IMR-90 (cell line): ENCODE measurements around the gene CACNA2D3. TPM values are rescaled to one million over a fixed set of nuclear protein-coding genes. Genes with fewer than 3 reads are reported as not detected.

Experiments used
- ATAC-seq: fragments of 200-7000 bp; cut with Tn5 transposase; 2 replicates; pipeline ENCODE4 v1.9.1; 2020; ENCODE audit warnings: low read depth, mild to moderate bottlenecking, moderate library complexity
- BruUV-seq: library from RNA; stranded (reverse); fragments of 400-500 nt; replicated peaks from 2 replicates; lab custom pipeline; 2021; lab: Mats Ljungman, UMichigan
- CTCF ChIA-PET: fragments of 300-600 bp; formaldehyde crosslinking; extraction: SDS; loops from one replicate; lab custom pipeline; 2021; ENCODE audit warnings: antibody characterized with exemption; lab: Yijun Ruan, JAX
- POLR2A ChIA-PET: fragments of 300-600 bp; sonication (Branson Sonifier 250); formaldehyde crosslinking; loops from one replicate; lab custom pipeline; 2022; ENCODE audit warnings: antibody characterized with exemption; ENCODE audit not compliant: unreplicated experiment; lab: Charles Lee
- DNase-seq: peaks from one replicate; pipeline ENCODE4 v3.0.0; 2013
- H2AFZ ChIP-seq: replicated peaks from 2 replicates; pipeline ENCODE3; 2013; ENCODE audit warnings: low read length, mild to moderate bottlenecking; ENCODE audit not compliant: poor library complexity
- H2AK5ac ChIP-seq: 2 replicates; pipeline ENCODE4 v1.6.1; 2013; ENCODE audit warnings: low read depth, low read length, inconsistent platforms
- H2AK9ac ChIP-seq: replicated peaks from 2 replicates; pipeline ENCODE3; 2013; ENCODE audit warnings: mild to moderate bottlenecking, low read depth, low read length, moderate library complexity; ENCODE audit not compliant: poor library complexity
- H2BK120ac ChIP-seq: 2 replicates; pipeline ENCODE4 v1.6.1; 2013; ENCODE audit warnings: low read depth, low read length, inconsistent platforms
- H2BK15ac ChIP-seq: 3 replicates; pipeline ENCODE4 v1.6.1; 2013; ENCODE audit warnings: low read depth, low read length, inconsistent platforms
- H2BK20ac ChIP-seq: 2 replicates; pipeline ENCODE4 v1.6.1; 2013; ENCODE audit warnings: low read depth, mild to moderate bottlenecking, inconsistent platforms, low read length, moderate library complexity
- H2BK5ac ChIP-seq: 2 replicates; pipeline ENCODE4 v1.6.1; 2013; ENCODE audit warnings: mild to moderate bottlenecking, low read depth, low read length, inconsistent platforms; ENCODE audit not compliant: poor library complexity, severe bottlenecking
- H3K14ac ChIP-seq: replicated peaks from 2 replicates; pipeline ENCODE4 v1.6.1; 2013; ENCODE audit warnings: low read depth, low read length, inconsistent platforms
- H3K18ac ChIP-seq: 2 replicates; pipeline ENCODE4 v1.6.1; 2013; ENCODE audit warnings: low read depth, low read length, control low read depth
- H3K23ac ChIP-seq: 2 replicates; pipeline ENCODE4 v1.6.1; 2013; ENCODE audit warnings: low read depth, low read length, inconsistent platforms
- H3K27ac ChIP-seq: 2 replicates; pipeline ENCODE4 v1.5.1; 2013; ENCODE audit warnings: mild to moderate bottlenecking, control low read depth, low read length; ENCODE audit not compliant: insufficient read depth
- H3K27me3 ChIP-seq: 2 replicates; pipeline ENCODE4 v1.6.1; 2013; ENCODE audit warnings: low read length; ENCODE audit not compliant: control insufficient read depth, insufficient read depth
- H3K36me3 ChIP-seq: 2 replicates; pipeline ENCODE4 v1.6.1; 2013; ENCODE audit warnings: low read length, mixed read lengths; ENCODE audit not compliant: control insufficient read depth, insufficient read depth
- H3K4ac ChIP-seq: 2 replicates; pipeline ENCODE4 v1.6.1; 2013; ENCODE audit warnings: low read depth, low read length, inconsistent platforms
- H3K4me1 ChIP-seq: 2 replicates; pipeline ENCODE4 v1.6.1; 2013; ENCODE audit warnings: low read length, mixed read lengths; ENCODE audit not compliant: control insufficient read depth, insufficient read depth
- H3K4me2 ChIP-seq: 2 replicates; pipeline ENCODE4 v1.6.1; 2013; ENCODE audit warnings: low read depth, mild to moderate bottlenecking, control low read depth, low read length, moderate library complexity
- H3K4me3 ChIP-seq: 2 replicates; pipeline ENCODE4 v1.5.1; 2013; ENCODE audit warnings: low read depth, mild to moderate bottlenecking, control low read depth, low read length, moderate library complexity; ENCODE audit not compliant: insufficient read depth
- H3K56ac ChIP-seq: 2 replicates; pipeline ENCODE4 v1.6.1; 2013; ENCODE audit warnings: low read length, inconsistent platforms; ENCODE audit not compliant: insufficient read depth; ENCODE audit errors: extremely low read depth
- H3K79me1 ChIP-seq, 2 experiments: 2 replicates each; pipeline ENCODE4 v1.6.1; 2013; ENCODE audit warnings: low read length in 2 of 2, inconsistent platforms in 1 of 2, low read depth in 1 of 2
- H3K9ac ChIP-seq: 2 replicates; pipeline ENCODE4 v1.6.1; 2013; ENCODE audit warnings: low read depth, low read length, control low read depth
- H3K9me1 ChIP-seq: 2 replicates; pipeline ENCODE4 v1.6.1; 2013; ENCODE audit warnings: low read length, inconsistent platforms; ENCODE audit not compliant: insufficient read depth
- H3K9me3 ChIP-seq: 2 replicates; pipeline ENCODE4 v1.6.1; 2013; ENCODE audit warnings: low read length; ENCODE audit not compliant: control insufficient read depth, insufficient read depth
- H4K20me1 ChIP-seq: 2 replicates; pipeline ENCODE4 v1.6.1; 2013; ENCODE audit warnings: low read length, inconsistent platforms; ENCODE audit not compliant: insufficient read depth
- H4K5ac ChIP-seq: 2 replicates; pipeline ENCODE4 v1.6.1; 2013; ENCODE audit warnings: mild to moderate bottlenecking, low read depth, low read length, control low read depth
- H4K8ac ChIP-seq, 2 experiments: 2 replicates each; pipeline ENCODE4 v1.6.1; 2013; ENCODE audit warnings: low read depth in 2 of 2, low read length in 2 of 2, control low read depth in 1 of 2, inconsistent platforms in 1 of 2
- H4K91ac ChIP-seq: 2 replicates; pipeline ENCODE4 v1.6.1; 2013; ENCODE audit warnings: low read depth, low read length, inconsistent platforms; ENCODE audit not compliant: insufficient read depth
- MAFK ChIP-seq: IDR thresholded peaks from 2 replicates; pipeline ENCODE4 v1.6.1; 2012; ENCODE audit warnings: low read depth, low read length, improper control_type of control experiment
- MAZ ChIP-seq: IDR thresholded peaks from 2 replicates; pipeline ENCODE4 v1.6.1; 2012; ENCODE audit warnings: low read depth, mild to moderate bottlenecking, low read length, improper control_type of control experiment, moderate library complexity, borderline replicate concordance
- NFE2L2 ChIP-seq: fragments of 150-350 bp; IDR thresholded peaks from 2 replicates; pipeline ENCODE4 v1.6.1; 2016; ENCODE audit warnings: low read depth, mild to moderate bottlenecking, low read length
- RCOR1 ChIP-seq: IDR thresholded peaks from 2 replicates; pipeline ENCODE4 v1.6.1; 2012; ENCODE audit warnings: mild to moderate bottlenecking, low read length, improper control_type of control experiment; ENCODE audit not compliant: insufficient replicate concordance
- RFX5 ChIP-seq: IDR thresholded peaks from 2 replicates; pipeline ENCODE4 v1.8.0; 2012; ENCODE audit warnings: low read depth, mild to moderate bottlenecking, low read length, moderate library complexity
- WGBS, 2 experiments: methylation state at CpG; one replicate each; pipeline versions ENCODE4 v1.1.5 to v1.1.7; 2013; ENCODE audit warnings: missing lambda C conversion rate in 2 of 2; ENCODE audit not compliant: insufficient read length in 1 of 2; ENCODE audit errors: extremely low coverage in 2 of 2; 5-methylcytosine and 5-hydroxymethylcytosine counted together
- dilution Hi-C: fragments of 300-500 bp; cut with HindIII; formaldehyde crosslinking; loops from one replicate; pipeline ENCODE4 v1.14.3; 2018; ENCODE audit warnings: low sequenced_read_pairs; ENCODE audit not compliant: unreplicated experiment
- in situ Hi-C: fragments of 300-500 bp; cut with MboI; formaldehyde crosslinking; loops from 3 replicates; pipeline ENCODE4 v1.14.3; 2019; ENCODE audit warnings: low sequenced_read_pairs, inconsistent platforms, mixed read lengths
- intact Hi-C: fragments of 100-400 bp; cut with micrococcal nuclease; formaldehyde crosslinking; loops from 2 replicates; pipeline ENCODE4 v1.10.0; 2022
- polyA plus RNA-seq, 3 experiments: library from polyadenylated mRNA; depleted of rRNA; stranded (reverse); fragments of >200 nt; gene quantifications; 2 replicates each; pipeline ENCODE4 v1.2.3, GENCODE V29; 2012; ENCODE audit warnings: low replicate concordance in 1 of 3
- total RNA-seq: library from RNA; depleted of rRNA; stranded (reverse); fragments of >200 nt; gene quantifications from 2 replicates; pipeline ENCODE4 v1.2.3, GENCODE V29; 2012

Gene CACNA2D3
- total and polyA plus RNA-seq, 2 of the 4 experiments (the other 2 are of a cell fraction) = 0.36 to 0.41 TPM

DNA sequence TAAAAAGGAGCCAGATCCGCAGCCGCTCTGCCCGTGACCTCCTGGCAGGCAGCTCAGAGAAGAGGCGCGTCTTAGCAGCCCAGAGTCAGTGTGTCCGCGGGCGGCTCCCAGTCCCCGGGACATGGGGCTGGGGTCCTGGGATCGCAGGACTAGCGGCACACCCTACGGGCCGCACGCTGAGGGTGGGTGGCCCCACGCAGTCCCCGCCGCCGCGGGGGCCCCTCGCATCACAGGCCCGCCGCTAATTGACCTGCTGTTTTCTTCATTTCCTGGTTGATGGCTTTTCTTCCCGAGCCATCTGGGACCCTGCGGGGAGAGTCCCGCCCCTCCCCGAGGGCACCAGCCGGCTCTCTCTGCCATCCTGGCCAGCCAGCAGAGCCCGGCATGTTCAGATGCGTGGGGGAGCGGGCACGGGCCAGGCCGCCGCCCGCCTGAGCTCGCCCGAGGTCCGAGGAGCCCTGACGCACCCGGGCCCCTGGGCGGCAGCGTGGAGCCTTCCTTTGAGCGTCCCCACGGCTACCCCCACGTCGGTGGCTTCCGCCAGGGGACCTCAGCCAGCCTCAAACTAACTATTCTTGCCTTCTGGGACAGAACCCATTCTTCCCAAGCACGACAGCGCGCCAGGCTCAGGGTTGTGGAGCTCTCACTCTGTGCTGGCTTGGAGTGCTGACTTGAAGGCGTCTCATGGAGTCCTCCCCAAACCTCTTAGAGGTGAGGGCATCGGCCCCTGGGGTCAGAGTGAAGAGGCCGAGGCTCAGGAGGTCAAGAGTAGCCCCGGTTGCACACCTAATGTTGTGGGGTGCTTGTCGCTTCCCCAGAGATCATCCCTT lies 34.6 kb upstream of the CACNA2D3 start:
- no peak overlapping the region for H2BK15ac ChIP-seq
- no peak overlapping the region for H2AK5ac ChIP-seq
- no peak overlapping the region for H3K9ac ChIP-seq
- H4K91ac ChIP-seq = no peak overlapping the region
- H3K9me3 ChIP-seq = peaks cover 10% of the 10 kb centered on the region; the same call in 1 of the 2 replicates
- no peak overlapping the region for H3K18ac ChIP-seq
- in situ Hi-C loops = no loop called here
- no peak for TF ChIP-seq NFE2L2
- TF ChIP-seq MAZ = no peak
- TF ChIP-seq MAFK = no peak
- no peak for TF ChIP-seq RCOR1
- no peak for TF ChIP-seq RFX5
- H4K20me1 ChIP-seq = no peaks in the 10 kb centered on the region
- dilution Hi-C loops = no loop called here
- no peak overlapping the region for H2AK9ac ChIP-seq
- H3K27ac ChIP-seq = no peak overlapping the region
- no peak overlapping the region for H4K5ac ChIP-seq
- H3K4me1 ChIP-seq = no peaks in the 10 kb centered on the region
- no peaks in the 10 kb centered on the region for H3K9me1 ChIP-seq
- CTCF ChIA-PET = no interaction called here
- no peak overlapping the region for H3K4me3 ChIP-seq
- H2BK5ac ChIP-seq = no peak overlapping the region
- no peak overlapping the region for H3K4me2 ChIP-seq
- H2BK120ac ChIP-seq = no peak overlapping the region
- no peak overlapping the region for H3K14ac ChIP-seq
- H3K56ac ChIP-seq = no peak overlapping the region
- H3K27me3 ChIP-seq = no peaks in the 10 kb centered on the region
- BruUV-seq = no TSS peak
- H3K4ac ChIP-seq = no peak overlapping the region
- intact Hi-C loops = no loop called here
- H2BK20ac ChIP-seq = no peak overlapping the region
- no peaks in the 10 kb centered on the region for H3K79me1 ChIP-seq
- no peaks in the 10 kb centered on the region for H3K36me3 ChIP-seq
- DNase-seq (no peak), ATAC-seq (no peak)
- WGBS, 2 experiments = 5% methylated on average over 20 of the region's 54 CpGs; no CpG with 5 or more reads in 1 of the 2 experiments
- H4K8ac ChIP-seq = no peak overlapping the region
- H2AFZ ChIP-seq = peak overlapping the region; percentile 58
- H3K23ac ChIP-seq = no peak overlapping the region
- POLR2A ChIA-PET = no interaction called here
